NCI-H510A (cell line): ENCODE results near the gene IKBKE.
"Not testable (repeated sequence)": the region's sequence is repeated elsewhere in the genome, so short reads cannot be mapped to it uniquely, and the experiment has no call there.

Source experiments
- DNase-seq: peaks from one replicate; lab custom pipeline; 2025; lab: John Stamatoyannopoulos, UW

The IKBKE gene

GRCh38 chr1:206476058-206476457 lies 5.8 kb downstream of the IKBKE start:
- DNase-seq = no peak

- DNase-seq = no peak
Measured at GRCh38 chr1:206476591-206476990, 6.3 kb downstream of the IKBKE start.

GRCh38 chr1:206477110-206477509 lies 6.8 kb downstream of the IKBKE start:
- no peak for DNase-seq

GRCh38 chr1:206477581-206478380 lies 7.5 kb downstream of the IKBKE start:
- DNase-seq = no peak

- DNase-seq = no peak
Measured at GRCh38 chr1:206478746-206479145, 8.5 kb downstream of the IKBKE start.

GRCh38 chr1:206479183-206480125 lies 9.2 kb downstream of the IKBKE start:
- peak; percentile 29 for DNase-seq

- DNase-seq = no peak
Measured at GRCh38 chr1:206480211-206480610, 9.9 kb downstream of the IKBKE start.

- DNase-seq = no peak
Measured at GRCh38 chr1:206482611-206483010, 12.3 kb downstream of the IKBKE start.

- not testable (repeated sequence) for DNase-seq
Measured at GRCh38 chr1:206483864-206484263, 13.6 kb downstream of the IKBKE start.

- no peak for DNase-seq
Measured at GRCh38 chr1:206484901-206485300, 14.6 kb downstream of the IKBKE start.

- no peak for DNase-seq
Measured at GRCh38 chr1:206486995-206487788, 16.9 kb downstream of the IKBKE start.

GRCh38 chr1:206487970-206488369 lies 17.7 kb downstream of the IKBKE start:
- DNase-seq = no peak

GRCh38 chr1:206488466-206488865 lies 18.2 kb downstream of the IKBKE start:
- no peak for DNase-seq

- DNase-seq = no peak
Measured at GRCh38 chr1:206489980-206490770, 19.9 kb downstream of the IKBKE start.

- DNase-seq = no peak
Measured at GRCh38 chr1:206490771-206491405, 20.6 kb downstream of the IKBKE start.

- DNase-seq = no peak
Measured at GRCh38 chr1:206491616-206492015, 21.3 kb downstream of the IKBKE start.

- DNase-seq = no peak
Measured at GRCh38 chr1:206492589-206492988, 22.3 kb downstream of the IKBKE start.

GRCh38 chr1:206493279-206493678 lies 23.0 kb downstream of the IKBKE start:
- DNase-seq = no peak

- DNase-seq = no peak
Measured at GRCh38 chr1:206495011-206495461, 24.8 kb downstream of the IKBKE start.

- DNase-seq = no peak
Measured at GRCh38 chr1:206495493-206496046, 25.3 kb downstream of the IKBKE start.
